ENCODE data around the gene PAFAH2.

Gene PAFAH2

GRCh38 chr1:26036756-26037281, 39.0 kb upstream of the PAFAH2 start:
- H3K4me3 ChIP-seq (ENCODE audit: low read depth, low read length): no peak overlapping the region
- no peak for DNase-seq (ENCODE audit: low read depth, low spot score)
- no peak for TF ChIP-seq CTCF (IDR thresholded peaks at IDR 0.05; ENCODE audit: low read depth, low read length)
- in situ Hi-C loops (cut with HindIII; ENCODE audit: low sequenced_read_pairs): no loop called here

DNA sequence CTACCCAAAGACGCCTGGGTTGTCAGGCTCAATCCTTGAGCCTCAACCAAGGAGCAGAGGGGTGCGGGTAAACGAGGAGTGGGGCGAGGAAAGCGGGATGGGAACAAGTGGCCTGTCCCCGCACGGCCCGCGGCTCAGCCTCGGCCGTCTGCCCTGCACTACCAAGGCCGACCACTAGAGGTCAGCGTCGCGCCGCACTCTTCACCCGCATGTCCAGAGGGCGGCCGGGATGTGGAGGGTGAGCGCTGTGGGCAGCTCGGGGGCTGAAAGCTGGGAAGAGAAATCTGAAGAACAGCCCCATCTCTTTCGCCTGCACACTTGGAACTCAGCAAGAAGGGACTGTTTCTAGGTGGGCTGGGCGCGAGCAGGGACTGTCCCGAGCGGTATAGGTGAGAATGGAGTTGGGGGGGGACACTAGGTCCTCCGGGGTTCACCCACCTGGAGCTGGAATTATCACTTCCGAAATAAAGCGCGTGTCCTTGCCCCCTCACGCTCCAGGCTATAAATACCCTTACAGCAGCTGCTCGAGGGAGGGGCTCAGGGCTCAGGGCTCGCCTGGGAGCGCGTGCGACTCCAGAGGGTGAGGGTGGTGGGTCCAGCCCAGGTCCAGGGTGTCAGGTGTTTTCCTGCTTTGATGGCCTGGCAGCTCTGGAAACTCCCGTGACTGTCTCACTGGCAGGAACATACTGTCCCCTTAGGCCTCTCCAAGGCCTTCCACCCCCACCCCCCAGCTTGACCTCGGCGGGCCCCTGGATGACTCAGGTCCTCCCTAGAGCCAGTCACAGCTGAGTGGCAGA, 38.3 kb upstream of the PAFAH2 start:
- DNase-seq (ENCODE audit: low read depth, low spot score): peak; percentile 61
- in situ Hi-C loops (cut with HindIII; ENCODE audit: low sequenced_read_pairs): no loop called here
- TF ChIP-seq CTCF (IDR thresholded peaks at IDR 0.05; ENCODE audit: low read depth, low read length): peak; percentile 98
- H3K4me3 ChIP-seq (ENCODE audit: low read depth, low read length): peak overlapping the region; percentile 82

DNA sequence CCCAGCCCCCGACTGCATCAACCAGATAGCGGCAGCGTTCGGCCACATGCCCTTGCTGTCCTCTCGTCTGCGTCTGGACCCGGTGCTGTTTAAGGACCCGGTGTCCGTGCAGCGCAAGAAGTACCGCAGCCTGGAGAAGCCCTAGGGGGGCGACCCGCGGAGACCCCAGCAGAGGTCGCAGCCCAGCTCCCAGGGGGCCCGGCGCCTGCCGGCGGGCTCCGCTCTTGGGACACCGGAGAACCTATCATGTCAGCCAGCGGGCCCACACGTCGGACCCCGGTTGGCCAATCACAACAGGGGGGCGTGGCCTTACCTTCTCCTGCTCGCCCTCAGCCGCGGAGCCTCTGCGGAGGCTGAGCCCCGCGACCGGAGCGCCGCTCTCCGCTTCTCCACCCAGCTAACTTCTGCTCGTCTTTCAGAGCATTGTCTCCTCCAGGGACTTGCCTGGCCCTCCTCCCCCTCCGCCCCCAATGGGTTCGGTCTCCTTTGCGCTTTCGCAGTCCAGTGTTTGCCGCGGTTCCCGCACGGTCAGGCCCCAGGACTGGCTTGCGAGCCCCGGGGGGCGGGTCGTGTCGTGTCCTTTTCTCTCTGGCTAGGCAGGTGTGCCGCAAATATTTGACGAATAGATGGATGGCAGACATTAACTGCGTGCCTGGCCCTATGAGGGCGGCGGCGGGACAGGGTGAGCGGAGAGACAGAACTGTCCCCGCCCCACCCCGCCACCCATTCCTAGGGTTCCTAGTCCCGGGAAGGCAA, 37.5 kb upstream of the PAFAH2 start:
- in situ Hi-C loops (cut with HindIII; ENCODE audit: low sequenced_read_pairs): no loop called here

GRCh38 chr1:26034504-26035202, 36.8 kb upstream of the PAFAH2 start:
- in situ Hi-C loops (cut with HindIII; ENCODE audit: low sequenced_read_pairs): no loop called here
- peak overlapping the region; percentile 82 for H3K4me3 ChIP-seq (ENCODE audit: low read depth, low read length)
- no peak for TF ChIP-seq CTCF (IDR thresholded peaks at IDR 0.05; ENCODE audit: low read depth, low read length)
- DNase-seq (ENCODE audit: low read depth, low spot score): no peak

More for the DNA sequence above, 37.5 kb upstream of the PAFAH2 start:
- DNase-seq (ENCODE audit: low read depth, low spot score): peak; percentile 89
- no peak for TF ChIP-seq CTCF (IDR thresholded peaks at IDR 0.05; ENCODE audit: low read depth, low read length)
- H3K4me3 ChIP-seq (ENCODE audit: low read depth, low read length): peak overlapping the region; percentile 82

DNA sequence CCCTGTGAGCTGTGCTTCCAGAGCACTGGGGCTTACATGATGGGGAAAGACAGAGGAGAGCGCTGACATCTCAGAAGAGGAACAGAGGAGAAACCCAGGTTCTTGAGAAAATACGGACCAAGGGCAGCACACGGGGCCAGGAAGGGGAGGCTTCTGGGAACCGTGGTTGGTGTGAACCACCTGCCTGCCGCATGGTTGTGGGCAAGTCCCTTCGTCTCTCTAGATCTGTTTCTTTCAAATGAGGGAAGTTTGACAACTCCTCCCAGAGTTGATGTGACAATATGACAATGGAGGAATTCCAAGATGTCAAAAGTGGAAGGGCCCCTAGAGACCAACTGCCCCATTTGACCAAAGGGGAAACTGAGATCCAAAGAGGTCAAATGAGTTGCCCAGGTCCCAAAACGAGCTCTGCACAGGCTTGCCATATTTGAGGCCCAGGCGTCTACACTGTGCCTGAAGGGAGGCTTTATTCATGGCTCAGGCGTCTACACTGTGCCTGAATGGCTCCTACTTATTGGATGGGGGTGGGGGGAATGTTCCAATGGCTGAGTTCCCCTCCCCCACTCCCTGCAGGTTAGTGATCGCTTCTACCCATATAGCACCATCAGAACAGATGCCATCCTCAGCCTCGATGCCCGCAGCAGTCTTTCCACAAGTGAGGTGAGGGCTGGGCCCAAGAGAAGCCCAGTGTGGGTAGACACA, 34.9 kb upstream of the PAFAH2 start:
- in situ Hi-C loops (cut with HindIII; ENCODE audit: low sequenced_read_pairs): no loop called here
- no peak for TF ChIP-seq CTCF (IDR thresholded peaks at IDR 0.05; ENCODE audit: low read depth, low read length)
- DNase-seq (ENCODE audit: low read depth, low spot score): no peak
- H3K4me3 ChIP-seq (ENCODE audit: low read depth, low read length): no peak overlapping the region

All from astrocyte of the spinal cord (primary cell).